EL (cell line): ENCODE measurements around the gene NBL1.

Experiments
- DNase-seq: peaks from one replicate; pipeline ENCODE4 v3.0.0-alpha.2; 2016

NBL1 gene

DNA sequence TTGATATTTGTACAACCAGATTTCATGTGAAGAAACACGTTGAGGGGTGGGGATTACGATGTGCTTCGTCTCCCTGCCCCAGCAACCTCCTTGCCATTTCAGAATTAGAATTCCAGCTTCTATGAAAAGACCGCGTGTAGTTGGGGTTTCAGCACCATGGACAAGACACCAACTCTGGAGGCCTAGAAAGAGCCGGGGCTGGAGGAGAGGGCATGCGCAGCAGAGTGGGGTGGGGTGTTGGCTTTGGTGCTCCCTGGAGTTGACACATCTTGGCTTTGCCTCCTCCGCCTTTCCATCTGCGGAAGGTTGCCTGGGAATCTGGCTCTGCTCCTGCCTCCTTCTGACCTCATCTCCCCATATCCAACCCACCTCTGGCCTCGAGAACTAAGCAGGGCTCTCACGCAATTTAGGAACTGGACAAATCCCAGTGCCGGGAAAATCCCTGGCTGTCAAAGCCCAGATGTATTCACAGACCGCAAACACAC, 32.4 kb downstream of the NBL1 start:
- DNase-seq, result peak; percentile 36

GRCh38 chr1:19678493-19678892, 34.4 kb downstream of the NBL1 start:
- DNase-seq, result no peak

DNA sequence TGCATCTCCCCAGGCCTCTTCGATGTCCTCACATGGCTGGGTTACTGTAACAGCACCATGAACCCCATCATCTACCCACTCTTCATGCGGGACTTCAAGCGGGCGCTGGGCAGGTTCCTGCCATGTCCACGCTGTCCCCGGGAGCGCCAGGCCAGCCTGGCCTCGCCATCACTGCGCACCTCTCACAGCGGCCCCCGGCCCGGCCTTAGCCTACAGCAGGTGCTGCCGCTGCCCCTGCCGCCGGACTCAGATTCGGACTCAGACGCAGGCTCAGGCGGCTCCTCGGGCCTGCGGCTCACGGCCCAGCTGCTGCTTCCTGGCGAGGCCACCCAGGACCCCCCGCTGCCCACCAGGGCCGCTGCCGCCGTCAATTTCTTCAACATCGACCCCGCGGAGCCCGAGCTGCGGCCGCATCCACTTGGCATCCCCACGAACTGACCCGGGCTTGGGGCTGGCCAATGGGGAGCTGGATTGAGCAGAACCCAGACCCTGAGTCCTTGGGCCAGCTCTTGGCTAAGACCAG, 34.9 kb downstream of the NBL1 start:
- DNase-seq, result no peak

DNA sequence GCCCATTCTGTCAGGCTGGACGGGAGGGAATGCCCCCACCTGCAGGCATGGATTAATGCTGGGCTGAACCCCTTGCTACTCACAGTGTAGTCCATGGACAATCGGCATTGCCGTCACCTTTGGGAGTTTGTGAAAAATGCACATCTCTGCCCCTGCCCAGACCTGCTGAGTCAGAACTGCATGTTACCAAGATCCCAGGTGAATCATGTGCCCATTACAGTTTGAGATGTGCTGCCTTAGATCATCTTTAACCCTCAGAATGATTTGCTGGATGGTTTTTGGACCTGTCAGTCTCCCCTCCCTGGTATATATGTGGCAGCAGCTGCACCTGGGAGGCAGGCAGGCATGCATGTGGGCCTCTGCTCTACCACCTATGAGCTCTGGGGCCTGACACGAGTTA, 35.6 kb downstream of the NBL1 start:
- no peak for DNase-seq

DNA sequence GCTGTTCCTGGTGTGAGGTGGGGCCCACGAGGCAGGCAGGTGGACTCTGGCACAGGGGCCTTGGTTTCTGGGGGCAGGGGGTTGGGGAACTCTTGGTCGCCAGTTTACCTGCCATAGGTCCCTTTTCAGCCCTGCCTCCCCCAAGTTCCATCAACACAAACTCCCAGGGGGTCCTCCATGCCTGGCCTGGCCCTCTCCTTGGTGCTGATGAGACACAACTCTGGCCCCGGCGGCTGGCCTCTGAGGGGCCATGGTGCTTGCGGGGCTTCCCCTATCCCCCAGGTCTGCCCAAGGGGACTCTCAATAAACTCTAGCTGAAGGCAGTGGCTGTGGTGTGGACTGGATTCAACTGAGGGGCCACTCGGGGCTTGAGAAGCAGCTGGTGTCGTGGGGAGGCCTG, 36.5 kb downstream of the NBL1 start:
- DNase-seq, result no peak

DNA sequence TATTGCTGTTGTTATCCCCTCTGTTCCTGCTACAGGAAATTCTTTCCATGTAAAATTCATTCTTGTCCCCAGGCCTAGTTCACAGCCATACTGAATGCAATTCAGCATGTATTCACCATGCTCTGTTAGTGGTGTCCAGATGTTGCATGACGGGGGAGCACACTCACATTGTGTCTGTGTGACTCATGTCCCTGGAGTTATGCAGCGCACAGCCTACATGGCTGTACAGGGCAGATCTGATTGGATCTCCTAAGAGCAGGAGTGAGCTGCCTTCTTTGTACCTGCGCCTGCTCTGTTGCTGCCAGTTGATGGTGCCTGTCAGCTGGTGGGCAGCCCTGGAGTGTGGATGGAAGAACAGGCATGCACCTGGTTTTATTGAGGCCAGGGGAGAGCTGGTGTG, 38.1 kb downstream of the NBL1 start:
- peak; percentile 86 for DNase-seq

GRCh38 chr1:19682901-19683300, 38.8 kb downstream of the NBL1 start:
- DNase-seq, result no peak

DNA sequence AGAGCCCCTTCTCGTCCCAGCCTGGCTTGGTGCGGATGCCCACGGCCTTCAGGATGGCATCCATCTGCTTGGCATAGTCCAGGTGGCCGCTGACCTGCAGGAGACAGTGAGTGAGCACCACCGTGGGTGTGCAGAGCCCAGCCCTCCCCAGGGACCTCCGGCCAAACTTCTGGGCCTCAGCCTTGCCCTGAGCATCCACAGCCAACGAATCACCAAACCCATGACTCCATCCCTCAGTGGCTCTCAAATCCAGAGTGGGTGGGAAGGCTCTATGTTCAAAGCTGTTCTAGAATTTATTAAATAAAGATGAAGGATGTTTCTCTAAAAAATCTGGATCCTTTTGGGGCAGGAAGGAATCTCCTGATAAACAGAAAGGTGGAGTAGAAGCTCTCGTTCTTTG, 39.2 kb downstream of the NBL1 start:
- no peak for DNase-seq

- no peak for DNase-seq
These were observed 40.6 kb downstream of the NBL1 start for GRCh38 chr1:19684677-19685076.

DNA sequence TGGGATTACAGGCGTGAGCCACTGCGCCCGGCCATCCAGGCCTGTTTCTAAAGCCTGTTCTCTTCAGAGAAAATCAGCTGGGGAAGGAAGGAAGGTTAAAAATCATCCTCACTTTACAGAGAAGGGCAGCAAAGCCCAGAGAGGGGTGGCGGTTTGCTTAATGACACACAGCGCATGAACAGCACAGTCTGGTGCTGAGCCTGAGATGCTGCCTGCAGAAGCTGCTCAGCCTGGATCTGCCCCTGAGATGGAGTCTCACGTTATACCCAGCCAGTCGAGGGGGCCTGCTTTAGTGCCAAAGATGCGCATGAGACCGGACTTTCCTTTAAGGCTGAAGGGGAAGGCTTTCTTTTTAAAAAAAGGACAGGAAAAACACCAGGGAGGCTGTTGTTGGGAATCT, 41.9 kb downstream of the NBL1 start:
- DNase-seq, result no peak

GRCh38 chr1:19687414-19687813, 43.3 kb downstream of the NBL1 start:
- no peak for DNase-seq

DNA sequence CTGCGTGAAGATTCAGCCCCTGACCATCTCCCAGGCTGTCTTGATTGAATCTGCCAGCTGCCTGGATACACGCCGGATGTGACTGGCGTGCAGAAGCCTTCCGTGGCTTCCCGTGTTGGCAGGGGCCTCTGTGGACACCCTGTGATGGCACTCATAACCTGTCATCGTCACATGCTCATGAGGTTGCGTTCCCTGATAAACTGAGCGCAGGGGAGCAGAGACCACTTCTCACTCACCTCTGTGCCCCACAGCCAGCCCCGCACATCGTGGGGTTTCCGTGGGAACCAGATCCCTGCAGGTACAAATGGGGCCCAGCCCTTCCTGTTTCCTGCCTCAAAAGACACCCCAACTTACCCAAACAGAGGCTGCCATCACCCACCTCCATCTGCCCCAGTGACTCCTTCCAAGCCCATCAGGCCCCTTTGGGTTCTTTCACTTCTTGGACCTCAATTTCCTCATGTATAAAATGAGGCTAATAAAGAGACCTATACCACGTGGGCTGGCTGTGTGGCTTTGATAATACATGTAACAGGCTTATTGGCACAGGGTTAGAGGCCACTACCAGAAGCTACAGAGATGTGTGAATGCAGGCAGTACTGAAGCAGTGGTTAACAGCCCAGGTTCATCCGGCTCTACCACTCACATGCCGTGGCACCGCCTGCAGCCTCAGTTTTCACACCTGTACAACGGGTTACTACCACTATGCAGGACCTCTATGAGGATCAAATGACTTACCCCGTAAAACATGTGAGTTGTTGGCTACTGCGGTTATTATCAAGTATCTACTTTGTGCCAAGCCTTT, 44.1 kb downstream of the NBL1 start:
- no peak for DNase-seq

DNA sequence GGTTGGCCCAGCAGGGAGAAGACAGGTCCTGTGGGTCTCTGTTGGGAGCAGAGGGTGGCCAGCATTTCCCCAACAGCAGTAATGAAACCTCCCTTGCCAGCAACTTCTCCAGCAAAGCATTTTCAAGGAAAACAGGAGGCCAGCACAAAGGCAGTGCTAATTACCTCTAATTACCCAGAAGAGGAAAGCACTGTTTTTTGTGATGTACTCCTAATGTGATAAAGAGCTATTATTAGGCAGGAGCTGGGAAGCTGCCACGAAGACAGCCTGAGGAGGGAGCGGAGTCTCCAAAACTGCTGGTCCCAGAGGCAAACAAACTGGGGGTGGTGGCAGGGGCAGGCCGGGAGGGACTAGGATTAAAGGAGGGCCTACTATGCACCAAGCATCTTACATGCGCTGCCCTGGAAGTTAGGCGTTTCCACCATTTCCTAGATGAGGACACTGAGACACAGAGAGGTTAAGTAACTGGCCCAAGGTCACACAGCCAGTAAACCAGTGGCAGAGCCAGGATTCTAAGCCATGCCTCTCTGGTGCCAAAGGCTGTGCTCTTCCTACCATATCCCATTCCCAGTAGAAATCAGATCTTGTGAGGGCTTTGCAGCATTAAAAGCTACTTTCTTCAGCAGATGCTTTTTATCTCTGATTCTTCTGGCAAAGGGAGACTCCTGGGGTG, 45.1 kb downstream of the NBL1 start:
- no peak for DNase-seq

DNA sequence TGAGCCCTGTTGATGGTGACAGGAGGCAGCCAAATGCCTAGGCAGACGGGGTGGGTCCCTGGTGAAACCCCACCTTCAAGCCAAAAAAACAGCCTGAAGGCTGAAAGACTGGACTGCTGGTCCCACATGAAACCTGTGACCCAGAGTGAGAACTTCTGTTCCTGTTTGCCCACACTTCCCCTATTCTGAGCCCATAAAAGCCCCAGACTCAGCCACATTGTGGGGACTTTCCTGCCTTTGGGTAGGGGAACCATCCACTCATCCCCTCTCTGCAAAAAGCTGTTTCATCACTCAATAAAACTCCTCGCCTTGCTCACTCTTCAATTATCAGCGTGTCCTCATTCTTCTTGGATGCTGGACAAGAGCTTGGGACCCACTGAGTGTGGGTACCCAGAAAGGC, 45.7 kb downstream of the NBL1 start:
- no peak for DNase-seq

DNA sequence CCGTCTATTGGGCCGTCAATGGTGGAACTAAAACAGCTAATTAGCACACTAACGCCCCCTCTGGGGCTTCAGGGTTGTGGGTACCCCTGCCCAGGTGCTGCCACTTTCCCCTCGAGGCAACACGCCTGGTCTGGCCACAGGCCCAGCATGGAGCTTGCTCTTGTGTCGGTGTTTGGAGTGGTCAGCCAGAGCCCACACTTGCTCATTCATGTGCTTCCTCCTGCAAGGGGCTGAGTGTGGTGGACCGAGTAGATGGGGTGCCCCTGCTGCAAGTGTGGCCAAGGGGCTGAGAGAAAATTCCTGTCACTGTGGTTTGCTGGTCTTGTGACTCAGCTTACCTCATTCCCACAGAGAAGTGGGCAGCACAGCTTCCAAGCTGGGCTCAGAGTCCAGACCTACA, 46.2 kb downstream of the NBL1 start:
- no peak for DNase-seq

DNA sequence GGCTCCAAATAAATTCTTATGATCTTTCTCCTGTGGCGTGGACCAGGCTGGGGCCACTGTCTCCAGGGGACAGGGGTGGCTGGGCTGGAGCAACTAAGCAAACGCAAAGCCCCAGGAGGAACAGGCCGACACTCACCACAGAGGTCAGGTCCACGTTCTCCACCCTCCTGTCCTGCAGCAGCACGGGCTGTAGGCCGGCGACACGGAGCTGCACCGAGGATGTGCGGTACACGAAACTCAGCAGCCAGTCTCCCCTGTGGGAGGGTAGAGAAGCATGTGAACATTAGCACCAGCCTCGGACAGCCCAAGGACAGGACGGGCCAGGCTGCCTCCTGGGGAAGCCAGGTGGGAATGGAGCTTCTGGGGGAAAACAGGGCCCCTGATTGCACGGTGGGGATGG, 50.2 kb downstream of the NBL1 start:
- no peak for DNase-seq

GRCh38 chr1:19695772-19696171, 51.7 kb downstream of the NBL1 start:
- DNase-seq, result no peak

DNA sequence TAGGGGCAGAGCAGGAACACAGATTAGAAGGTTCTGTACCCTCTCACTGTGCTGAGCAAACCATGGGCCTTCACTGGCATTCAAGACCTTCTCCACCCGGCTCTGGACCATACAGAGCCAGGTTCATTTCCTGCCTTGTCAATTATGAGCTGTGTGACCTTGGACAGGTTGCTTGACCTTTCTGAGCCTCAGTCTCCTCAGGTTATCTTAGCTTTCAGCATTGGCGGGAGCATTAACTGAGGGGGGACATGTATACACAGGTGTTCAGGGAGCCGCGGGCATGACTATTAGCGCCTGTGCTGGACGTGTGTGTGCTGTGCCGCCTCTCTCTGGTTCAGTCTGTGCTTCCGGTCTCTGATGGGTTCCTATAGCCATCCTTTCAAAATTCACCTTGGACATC, 52.7 kb downstream of the NBL1 start:
- DNase-seq, result no peak

DNA sequence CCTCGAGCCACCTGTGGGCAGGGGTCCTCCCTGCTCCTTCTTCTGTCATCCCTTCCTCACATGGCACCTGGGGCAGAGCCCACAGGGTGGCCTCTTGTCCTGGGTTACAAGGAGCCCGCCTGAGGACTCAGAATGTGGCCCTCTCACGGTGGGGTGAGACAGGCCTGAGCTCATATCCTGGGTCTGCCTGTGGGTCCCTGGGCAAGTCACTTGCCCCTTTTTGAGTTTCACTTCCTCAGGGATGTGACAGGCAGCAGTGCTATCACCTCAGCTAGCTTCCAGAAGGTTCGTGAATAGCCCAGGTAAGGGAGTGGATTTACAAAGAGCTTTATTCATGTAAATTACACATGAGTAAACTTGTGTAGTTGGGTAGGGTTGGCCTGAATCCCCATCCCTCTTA, 54.1 kb downstream of the NBL1 start:
- no peak for DNase-seq

DNA sequence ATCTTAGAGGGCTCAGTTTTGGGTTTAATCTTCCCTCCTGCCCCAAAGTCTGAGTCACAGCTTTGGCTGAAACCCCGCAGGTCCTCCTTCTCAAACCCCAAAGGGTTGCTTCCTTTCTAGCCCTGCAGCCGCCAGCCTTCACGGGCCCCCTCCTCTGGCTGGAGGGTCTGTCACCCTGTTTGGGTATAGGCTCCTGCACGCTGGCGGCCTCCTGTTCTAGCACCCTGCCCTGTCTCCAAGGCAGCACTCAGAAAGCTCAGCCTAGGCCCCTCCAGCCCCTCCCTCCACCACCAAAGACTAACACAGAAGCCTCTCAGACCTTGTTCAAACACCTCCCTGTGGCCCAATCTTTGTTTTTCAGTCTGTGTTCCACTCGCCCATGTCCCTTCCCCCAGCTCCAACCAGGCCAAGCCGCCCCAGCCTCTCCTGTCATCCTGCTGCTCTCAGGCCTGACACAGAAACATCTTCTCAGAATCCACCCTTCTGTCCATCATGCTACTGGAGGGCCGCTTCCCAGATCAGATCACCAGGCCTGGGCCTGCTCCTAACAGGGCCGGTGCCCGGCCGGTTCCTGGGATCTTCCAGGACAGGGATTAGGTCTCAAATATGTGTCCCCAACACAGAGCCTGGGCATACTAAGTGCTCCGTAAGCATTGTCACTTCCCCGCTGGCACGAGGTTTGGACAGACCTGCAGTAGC, 56.1 kb downstream of the NBL1 start:
- no peak for DNase-seq

DNA sequence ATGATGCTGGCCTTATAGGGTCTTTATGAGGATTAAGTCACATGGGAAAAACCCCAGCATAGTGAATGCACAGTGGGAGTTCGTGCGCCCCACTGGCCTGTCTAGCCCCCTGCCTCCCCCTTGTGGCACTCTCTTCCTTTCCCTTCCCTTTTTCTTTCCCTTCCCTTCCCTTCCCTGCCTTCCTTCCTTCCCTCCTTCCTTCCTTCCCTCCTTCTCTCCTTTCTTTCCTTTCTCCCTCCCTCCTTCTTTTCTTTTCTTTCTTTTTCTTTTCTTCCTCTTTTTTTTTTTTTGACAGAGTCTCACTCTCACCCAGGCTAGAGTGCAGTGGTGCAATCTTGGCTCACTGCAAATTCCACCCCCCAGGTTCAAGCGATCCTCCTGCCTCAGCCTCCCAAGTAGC, 59.2 kb downstream of the NBL1 start:
- DNase-seq, result no peak

DNA sequence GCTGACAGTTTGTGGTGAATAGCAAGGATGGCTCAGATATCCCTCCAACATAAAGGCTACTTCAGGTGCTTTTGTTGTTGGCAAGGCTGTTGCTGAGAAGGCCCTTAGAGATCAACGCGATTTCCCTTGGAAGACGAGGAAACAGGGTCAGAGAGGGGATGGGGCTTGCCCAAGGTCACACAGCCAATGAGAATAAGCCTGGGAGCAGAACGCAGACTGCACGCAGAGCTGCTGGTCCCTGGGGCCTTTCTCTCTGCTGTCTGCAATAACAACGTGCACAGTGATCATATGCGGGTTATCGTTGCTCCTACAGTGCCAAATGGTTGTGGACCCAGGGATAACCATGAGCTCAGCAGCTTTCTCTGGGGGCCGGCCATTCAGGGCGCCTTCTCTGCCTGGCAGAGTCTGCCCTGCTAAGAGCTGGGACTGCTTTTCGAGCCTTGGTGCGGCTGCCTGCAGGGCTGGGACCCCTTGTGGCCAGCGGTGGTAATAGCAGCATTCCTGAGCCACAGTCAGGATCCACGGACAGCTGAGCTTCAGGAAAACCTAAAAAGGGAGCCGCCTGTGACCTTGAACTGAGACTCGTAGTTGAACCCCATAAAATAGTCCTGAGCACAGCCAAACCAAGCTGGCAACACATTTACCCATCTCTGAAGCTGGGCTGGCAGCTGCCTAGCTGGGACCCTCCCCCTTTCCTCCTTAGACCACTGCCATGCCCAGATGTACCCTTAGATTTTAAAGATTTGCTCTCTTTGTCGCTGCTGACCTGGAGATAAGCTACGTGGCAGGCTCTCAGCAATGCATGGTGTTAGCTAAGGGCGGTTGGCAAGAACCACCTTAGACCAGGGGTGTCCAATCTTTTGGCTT, 60.4 kb downstream of the NBL1 start:
- DNase-seq, result peak; percentile 67

- no peak for DNase-seq
These were observed 61.4 kb downstream of the NBL1 start for GRCh38 chr1:19705464-19705863.
